Osteocyte (in vitro differentiated cells): ENCODE measurements around the gene ICA1. TPM values are rescaled to one million over a fixed set of nuclear protein-coding genes. Genes with fewer than 3 reads are reported as not detected.

ENCODE experiments used
- DNase-seq: peaks from one replicate; pipeline ENCODE4 v3.0.0; 2021; ENCODE audit warnings: mixed read lengths; ENCODE audit not compliant: unreplicated experiment; ENCODE audit errors: extremely low spot score
- H3K27ac Mint-ChIP-seq: one replicate; pipeline ENCODE4 v1.8.0; 2021; ENCODE audit warnings: mild to moderate bottlenecking, mixed read lengths; ENCODE audit not compliant: unreplicated experiment
- H3K27me3 Mint-ChIP-seq: one replicate; pipeline ENCODE4 v1.8.0; 2021; ENCODE audit warnings: mixed read lengths; ENCODE audit not compliant: unreplicated experiment
- H3K36me3 Mint-ChIP-seq: one replicate; pipeline ENCODE4 v1.8.0; 2021; ENCODE audit warnings: mixed read lengths; ENCODE audit not compliant: unreplicated experiment
- H3K4me1 Mint-ChIP-seq: one replicate; pipeline ENCODE4 v1.8.0; 2021; ENCODE audit warnings: mixed read lengths; ENCODE audit not compliant: unreplicated experiment
- H3K4me3 Mint-ChIP-seq: one replicate; pipeline ENCODE4 v1.8.0; 2021; ENCODE audit warnings: mild to moderate bottlenecking, moderate library complexity, mixed read lengths; ENCODE audit not compliant: unreplicated experiment
- H3K9me3 Mint-ChIP-seq: one replicate; pipeline ENCODE4 v1.8.0; 2021; ENCODE audit warnings: mixed read lengths; ENCODE audit not compliant: unreplicated experiment
- total RNA-seq: library from RNA; stranded (reverse); gene quantifications from 2 replicates; pipeline ENCODE4 v1.2.1, GENCODE V29; 2021
- TF ChIP-seq, protein P1 (sequence below): fragments of 200-600 bp; sonication (generic); IDR thresholded peaks from 2 replicates; pipeline ENCODE4 v1.5.0; 2021; ENCODE audit warnings: antibody characterized with exemption, mild to moderate bottlenecking, moderate library complexity

ICA1 gene
- total RNA-seq, 1 donor from 2014 or later, result 2.2 TPM

DNA sequence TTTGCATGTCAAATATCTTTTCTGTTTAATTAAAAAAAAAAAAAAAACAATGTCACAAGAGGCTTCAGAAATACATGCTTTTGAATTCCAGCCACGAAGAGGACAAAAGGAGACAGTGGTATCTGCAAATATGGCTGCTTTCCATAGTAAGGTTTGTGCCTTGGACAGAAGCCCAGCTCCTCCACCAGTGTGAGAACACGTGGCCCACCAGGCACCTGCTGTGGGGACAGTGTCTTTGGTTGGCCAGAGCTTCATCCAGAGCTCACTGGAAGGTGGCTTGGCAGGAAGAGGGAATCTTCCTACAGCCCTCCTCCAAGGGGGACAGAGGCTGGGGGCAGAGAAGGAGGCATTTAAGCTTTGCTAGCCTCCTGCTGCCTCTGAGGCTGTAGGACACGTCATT is 148.8 kb downstream of the ICA1 start:
- Mint-ChIP-seq H3K27me3 (no peaks in the 10 kb centered on the region), H3K36me3 (no peaks in the 10 kb centered on the region), H3K9me3 (no peaks in the 10 kb centered on the region), H3K4me3 (no peak overlapping the region), H3K4me1 (peaks cover 10% of the 10 kb centered on the region), H3K27ac (no peak overlapping the region)
- DNase-seq, result no peak
- TF ChIP-seq, protein P1, sequence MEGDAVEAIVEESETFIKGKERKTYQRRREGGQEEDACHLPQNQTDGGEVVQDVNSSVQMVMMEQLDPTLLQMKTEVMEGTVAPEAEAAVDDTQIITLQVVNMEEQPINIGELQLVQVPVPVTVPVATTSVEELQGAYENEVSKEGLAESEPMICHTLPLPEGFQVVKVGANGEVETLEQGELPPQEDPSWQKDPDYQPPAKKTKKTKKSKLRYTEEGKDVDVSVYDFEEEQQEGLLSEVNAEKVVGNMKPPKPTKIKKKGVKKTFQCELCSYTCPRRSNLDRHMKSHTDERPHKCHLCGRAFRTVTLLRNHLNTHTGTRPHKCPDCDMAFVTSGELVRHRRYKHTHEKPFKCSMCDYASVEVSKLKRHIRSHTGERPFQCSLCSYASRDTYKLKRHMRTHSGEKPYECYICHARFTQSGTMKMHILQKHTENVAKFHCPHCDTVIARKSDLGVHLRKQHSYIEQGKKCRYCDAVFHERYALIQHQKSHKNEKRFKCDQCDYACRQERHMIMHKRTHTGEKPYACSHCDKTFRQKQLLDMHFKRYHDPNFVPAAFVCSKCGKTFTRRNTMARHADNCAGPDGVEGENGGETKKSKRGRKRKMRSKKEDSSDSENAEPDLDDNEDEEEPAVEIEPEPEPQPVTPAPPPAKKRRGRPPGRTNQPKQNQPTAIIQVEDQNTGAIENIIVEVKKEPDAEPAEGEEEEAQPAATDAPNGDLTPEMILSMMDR, result no peak

DNA sequence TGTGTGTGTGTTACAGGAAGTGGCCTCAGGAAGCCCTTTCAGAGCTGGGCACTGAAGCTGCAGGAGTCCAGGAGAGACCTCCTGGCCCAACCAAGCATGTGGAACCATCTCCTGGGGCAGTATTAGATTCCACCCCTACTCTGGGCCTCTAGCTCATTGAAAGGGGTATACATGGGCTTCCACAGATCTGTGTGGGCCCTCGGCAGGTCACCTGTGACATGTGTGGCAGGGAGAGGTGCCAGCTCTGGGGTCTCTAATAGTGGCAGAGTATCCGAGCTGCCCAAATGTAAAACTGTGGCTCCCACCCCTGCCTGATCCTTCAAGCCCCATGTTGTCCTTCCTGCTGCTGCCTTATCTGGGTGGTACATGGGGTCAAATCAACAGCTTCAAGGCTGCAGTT is 149.3 kb downstream of the ICA1 start:
- Mint-ChIP-seq H3K4me3 (no peak overlapping the region), H3K27ac (no peak overlapping the region), H3K27me3 (no peaks in the 10 kb centered on the region), H3K9me3 (no peaks in the 10 kb centered on the region), H3K36me3 (no peaks in the 10 kb centered on the region), H3K4me1 (peaks cover 10% of the 10 kb centered on the region)
- DNase-seq, result no peak
- TF ChIP-seq, protein P1, result no peak

DNA sequence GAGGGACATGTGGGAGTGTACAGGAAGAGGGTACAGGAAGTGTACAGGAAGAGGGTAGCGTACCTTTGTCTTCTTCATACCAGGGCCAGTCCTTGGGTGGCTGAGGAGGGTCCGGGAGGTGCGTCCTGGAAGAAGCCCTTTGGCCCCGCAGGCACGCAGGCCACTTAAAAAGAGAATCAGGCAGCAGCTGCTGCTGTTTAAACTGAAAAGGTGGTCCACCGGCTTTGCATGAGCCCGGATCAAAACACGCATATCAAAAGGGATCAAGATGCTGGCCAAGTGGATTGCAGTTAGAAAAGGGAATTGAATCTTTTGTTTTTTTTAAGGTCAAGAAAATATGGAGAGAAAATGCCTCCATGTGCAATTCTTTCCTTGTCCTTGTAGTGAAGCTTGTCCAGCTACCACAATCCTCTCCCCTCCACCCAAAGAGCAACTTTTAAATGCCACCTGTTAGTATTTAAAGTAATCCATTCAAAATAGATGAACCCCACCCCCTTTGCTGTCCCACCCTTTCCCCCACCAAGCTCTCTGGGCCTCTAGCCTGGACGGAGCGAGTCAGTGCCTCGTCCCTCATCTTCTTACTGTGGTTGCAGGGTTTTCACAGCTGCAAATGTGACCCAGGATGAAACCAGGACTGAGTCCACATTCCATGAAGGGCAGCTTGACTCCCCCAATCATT is 150.5 kb downstream of the ICA1 start:
- Mint-ChIP-seq H3K9me3 (no peaks in the 10 kb centered on the region), H3K27ac (no peak overlapping the region), H3K4me1 (peaks cover 10% of the 10 kb centered on the region), H3K4me3 (no peak overlapping the region), H3K36me3 (no peaks in the 10 kb centered on the region), H3K27me3 (no peaks in the 10 kb centered on the region)
- TF ChIP-seq, protein P1, result no peak
- DNase-seq, result no peak

- Mint-ChIP-seq H3K27ac (no peak overlapping the region), H3K36me3 (no peaks in the 10 kb centered on the region)
- TF ChIP-seq, protein P1, result no peak
Observed at GRCh38 chr7:8109196-8110022, 152.6 kb downstream of the ICA1 start.

DNA sequence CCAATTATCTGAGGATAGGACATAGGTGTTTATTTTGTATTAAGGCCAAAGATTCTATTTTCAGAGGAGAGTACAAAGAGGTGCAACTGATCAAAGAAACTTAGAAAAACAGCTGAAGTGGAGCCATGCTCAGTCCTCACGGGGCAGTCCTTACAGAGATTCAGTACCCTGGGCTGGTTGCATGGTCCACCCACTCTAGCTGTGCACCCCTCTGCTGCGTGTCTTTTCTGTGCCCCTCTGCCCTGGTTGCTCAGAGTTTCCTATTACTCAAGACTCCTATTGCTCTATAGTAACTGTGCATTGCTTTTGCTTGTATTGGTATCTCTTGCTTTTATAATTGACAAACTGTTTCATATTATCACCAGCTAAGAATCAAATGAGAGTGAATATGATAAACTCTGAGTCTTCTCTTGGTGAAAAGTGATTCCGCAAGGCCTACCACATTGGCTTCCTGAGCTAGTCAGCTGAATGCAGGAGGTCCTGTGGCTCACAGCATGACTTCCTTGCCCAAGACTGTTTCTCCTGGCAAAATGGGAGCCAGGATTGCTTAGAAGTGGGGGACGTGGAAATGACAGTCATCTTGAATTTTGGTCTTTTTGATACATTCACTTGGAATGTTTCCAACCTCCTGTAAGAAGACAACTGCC is 156.4 kb downstream of the ICA1 start:
- no peaks in the 10 kb centered on the region for H3K27me3 Mint-ChIP-seq
- TF ChIP-seq, protein P1, result no peak
- no peaks in the 10 kb centered on the region for H3K9me3 Mint-ChIP-seq
- no peak for DNase-seq
- H3K4me1 Mint-ChIP-seq, result peaks cover 25% of the 10 kb centered on the region
- no peaks in the 10 kb centered on the region for H3K36me3 Mint-ChIP-seq
- no peak overlapping the region for H3K4me3 Mint-ChIP-seq
- peak overlapping the region; percentile 3 for H3K27ac Mint-ChIP-seq

More at GRCh38 chr7:8109196-8110022, 152.6 kb downstream of the ICA1 start:
- H3K4me3 Mint-ChIP-seq, result no peak overlapping the region
- no peak for DNase-seq
- no peaks in the 10 kb centered on the region for H3K27me3 Mint-ChIP-seq
- H3K4me1 Mint-ChIP-seq, result peaks cover 25% of the 10 kb centered on the region
- H3K9me3 Mint-ChIP-seq, result no peaks in the 10 kb centered on the region
